Measurements from ENCODE around the gene ZMYND19.
"Not testable (repeated sequence)": the region's sequence is repeated elsewhere in the genome, so short reads cannot be mapped to it uniquely, and the experiment has no call there.

ZMYND19 gene

DNA sequence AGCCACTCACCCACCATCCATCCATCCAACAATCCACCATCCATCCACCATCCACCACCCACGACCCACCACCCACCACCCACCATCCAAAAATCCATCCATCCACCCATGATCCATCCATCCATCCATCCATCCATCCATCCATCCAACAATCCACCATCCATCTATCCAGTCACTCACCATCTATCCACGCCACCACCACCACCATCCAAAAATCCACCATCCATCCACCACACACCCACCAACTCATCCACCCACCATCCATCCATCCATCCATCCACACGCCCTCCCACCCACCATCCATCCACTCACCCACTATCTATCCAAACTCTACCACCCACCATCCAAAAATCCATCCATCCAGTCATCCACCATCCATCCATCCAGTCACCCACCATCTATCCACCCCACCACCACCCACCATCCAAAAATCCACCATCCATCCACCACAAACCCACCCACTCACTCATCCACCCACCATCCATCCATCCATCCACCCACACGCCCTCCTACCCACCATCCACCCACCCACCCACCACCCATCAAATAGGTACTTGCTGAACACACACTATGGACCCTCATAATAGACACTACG, 20.6 kb downstream of the ZMYND19 start:
- no peak for DNase-seq
- Histone ChIP-seq H2BK12ac (ENCODE audit: low read length in 2 of 2) (no peak overlapping the region), H2BK5ac (ENCODE audit: low read depth, low read length, poor library complexity, severe bottlenecking) (no peak overlapping the region), H4K8ac (ENCODE audit: low read length) (no peak overlapping the region), H3K4me3 (ENCODE audit: insufficient read depth in 1 of 2, low read depth in 1 of 2, low read length in 2 of 2) (no peak overlapping the region), H3K9ac (ENCODE audit: low read length) (no peak overlapping the region), H3K14ac (ENCODE audit: low read length in 2 of 2) (no peak overlapping the region), H3K4me1 (ENCODE audit: control insufficient read depth, insufficient read depth, low read depth, low read length) (peaks cover 2% of the 10 kb centered on the region), H3K4me2 (ENCODE audit: low read length, poor library complexity, severe bottlenecking) (no peak overlapping the region), H3K27ac (ENCODE audit: low read length, poor library complexity, severe bottlenecking) (no peak overlapping the region), H3K27me3 (ENCODE audit: control insufficient read depth in 1 of 2, insufficient read depth in 1 of 2, low read length in 2 of 2) (no peaks in the 10 kb centered on the region), H3K9me3 (ENCODE audit: control insufficient read depth, low read length) (no peaks in the 10 kb centered on the region), H2BK120ac (ENCODE audit: low read depth, low read length) (no peak overlapping the region), H3K23ac (ENCODE audit: low read length in 2 of 2) (no peak overlapping the region), H2AK5ac (ENCODE audit: low read length, severe bottlenecking) (no peak overlapping the region), H3K79me1 (replicated peaks; ENCODE audit: low read length, poor library complexity, severe bottlenecking) (peaks cover 39% of the 10 kb centered on the region), H4K91ac (ENCODE audit: low read length) (no peak overlapping the region), H2BK15ac (ENCODE audit: low read depth, poor library complexity, severe bottlenecking) (no peak overlapping the region), H3K36me3 (ENCODE audit: control insufficient read depth in 1 of 2, insufficient read depth in 2 of 2, low read depth in 1 of 2, low read length in 2 of 2) (peaks cover 43 to 51% of the 10 kb centered on the region in 2 experiments), H3K18ac (ENCODE audit: low read depth in 1 of 2, low read length in 2 of 2) (no peak overlapping the region), H2AFZ (ENCODE audit: low read depth, low read length) (no peak overlapping the region), H3K4ac (ENCODE audit: low read depth in 1 of 2, low read length in 2 of 2) (no peak overlapping the region)
- 97% methylated on average over 5 of the region's 5 CpGs for WGBS

DNA sequence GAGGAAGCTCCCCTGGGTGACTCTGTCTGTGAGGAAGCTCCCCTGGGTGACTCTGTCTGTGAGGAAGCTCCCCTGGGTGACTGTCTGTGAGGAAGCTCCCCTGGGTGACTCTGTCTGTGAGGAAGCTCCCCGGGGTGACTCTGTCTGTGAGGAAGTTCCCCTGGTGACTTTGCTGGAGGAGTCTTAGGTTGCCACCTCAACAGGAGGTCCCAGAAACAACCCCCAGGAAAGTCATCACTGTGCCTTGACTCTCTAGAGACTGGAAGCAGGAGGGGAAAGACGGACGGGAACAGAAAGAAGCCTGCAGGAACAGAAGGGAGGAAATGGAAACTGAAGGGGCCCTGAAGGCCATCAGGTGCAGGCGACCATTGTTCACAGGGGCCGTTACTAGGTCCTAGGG, 21.9 kb downstream of the ZMYND19 start:
- not testable (repeated sequence) for H3K4me3 ChIP-seq (ENCODE audit: insufficient read depth in 1 of 2, low read depth in 1 of 2, low read length in 2 of 2); H3K4me1 ChIP-seq (ENCODE audit: control insufficient read depth, insufficient read depth, low read depth, low read length); H2BK120ac ChIP-seq (ENCODE audit: low read depth, low read length); H4K91ac ChIP-seq (ENCODE audit: low read length); H3K18ac ChIP-seq (ENCODE audit: low read depth in 1 of 2, low read length in 2 of 2); H2AFZ ChIP-seq (ENCODE audit: low read depth, low read length); H3K14ac ChIP-seq (ENCODE audit: low read length in 2 of 2); H2BK12ac ChIP-seq (ENCODE audit: low read length in 2 of 2); H3K4ac ChIP-seq (ENCODE audit: low read depth in 1 of 2, low read length in 2 of 2); H3K9ac ChIP-seq (ENCODE audit: low read length); H3K27me3 ChIP-seq (ENCODE audit: control insufficient read depth in 1 of 2, insufficient read depth in 1 of 2, low read length in 2 of 2); H3K4me2 ChIP-seq (ENCODE audit: low read length, poor library complexity, severe bottlenecking); H3K23ac ChIP-seq (ENCODE audit: low read length in 2 of 2); H2BK15ac ChIP-seq (ENCODE audit: low read depth, poor library complexity, severe bottlenecking); DNase-seq; H4K8ac ChIP-seq (ENCODE audit: low read length); H3K27ac ChIP-seq (ENCODE audit: low read length, poor library complexity, severe bottlenecking); H2BK5ac ChIP-seq (ENCODE audit: low read depth, low read length, poor library complexity, severe bottlenecking); H3K9me3 ChIP-seq (ENCODE audit: control insufficient read depth, low read length); H2AK5ac ChIP-seq (ENCODE audit: low read length, severe bottlenecking)
- Histone ChIP-seq H3K36me3 (ENCODE audit: control insufficient read depth in 1 of 2, insufficient read depth in 2 of 2, low read depth in 1 of 2, low read length in 2 of 2) (peaks cover 45 to 54% of the 10 kb centered on the region in 2 experiments), H3K79me1 (replicated peaks; ENCODE audit: low read length, poor library complexity, severe bottlenecking) (peaks cover 35% of the 10 kb centered on the region)
- 91% methylated on average over 5 of the region's 5 CpGs for WGBS

DNA sequence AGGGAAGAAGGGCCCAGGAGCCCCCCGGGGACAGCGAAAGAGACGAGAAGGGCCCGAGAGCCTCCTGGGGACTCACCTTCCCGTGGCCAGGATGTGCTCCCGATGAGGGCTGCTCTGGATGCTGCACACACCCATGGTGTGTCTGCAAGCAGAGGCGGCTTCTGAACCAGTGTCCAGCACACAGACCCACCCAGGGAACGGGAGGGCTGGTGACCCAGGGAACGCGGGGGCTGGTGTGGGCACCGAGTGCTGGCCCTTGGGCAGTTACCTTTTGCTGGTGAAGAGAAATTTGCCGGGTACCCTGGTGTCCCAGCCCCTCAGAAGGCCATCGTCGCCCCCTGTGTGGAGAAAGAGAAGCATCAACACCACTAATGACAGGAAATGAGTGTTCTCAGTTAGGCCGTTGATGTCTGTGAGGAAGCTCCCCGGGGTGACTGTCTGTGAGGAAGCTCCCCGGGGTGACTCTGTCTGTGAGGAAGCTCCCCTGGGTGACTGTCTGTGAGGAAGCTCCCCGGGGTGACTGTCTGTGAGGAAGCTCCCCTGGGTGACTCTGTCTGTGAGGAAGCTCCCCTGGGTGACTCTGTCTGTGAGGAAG, 25.4 kb downstream of the ZMYND19 start:
- no peak overlapping the region for H2BK12ac ChIP-seq (ENCODE audit: low read length in 2 of 2)
- no peak overlapping the region for H3K27ac ChIP-seq (ENCODE audit: low read length, poor library complexity, severe bottlenecking)
- H3K18ac ChIP-seq (ENCODE audit: low read depth in 1 of 2, low read length in 2 of 2): no peak overlapping the region
- H2BK5ac ChIP-seq (ENCODE audit: low read depth, low read length, poor library complexity, severe bottlenecking): no peak overlapping the region
- no peaks in the 10 kb centered on the region for H3K9me3 ChIP-seq (ENCODE audit: control insufficient read depth, low read length)
- H2AFZ ChIP-seq (ENCODE audit: low read depth, low read length): no peak overlapping the region
- WGBS: 93% methylated on average over 18 of the region's 18 CpGs
- H3K4me1 ChIP-seq (ENCODE audit: control insufficient read depth, insufficient read depth, low read depth, low read length): peaks cover 2% of the 10 kb centered on the region
- no peak overlapping the region for H3K14ac ChIP-seq (ENCODE audit: low read length in 2 of 2)
- peaks cover 22% of the 10 kb centered on the region for H3K79me1 ChIP-seq (replicated peaks; ENCODE audit: low read length, poor library complexity, severe bottlenecking)
- H3K36me3 ChIP-seq (ENCODE audit: control insufficient read depth in 1 of 2, insufficient read depth in 2 of 2, low read depth in 1 of 2, low read length in 2 of 2): peaks cover 46 to 48% of the 10 kb centered on the region in 2 experiments
- H4K91ac ChIP-seq (ENCODE audit: low read length): no peak overlapping the region
- no peak overlapping the region for H4K8ac ChIP-seq (ENCODE audit: low read length)
- H3K4me2 ChIP-seq (ENCODE audit: low read length, poor library complexity, severe bottlenecking): no peak overlapping the region
- H3K27me3 ChIP-seq (ENCODE audit: control insufficient read depth in 1 of 2, insufficient read depth in 1 of 2, low read length in 2 of 2): no peaks in the 10 kb centered on the region
- H2BK120ac ChIP-seq (ENCODE audit: low read depth, low read length): no peak overlapping the region
- H3K4ac ChIP-seq (ENCODE audit: low read depth in 1 of 2, low read length in 2 of 2): no peak overlapping the region
- no peak overlapping the region for H2BK15ac ChIP-seq (ENCODE audit: low read depth, poor library complexity, severe bottlenecking)
- no peak overlapping the region for H3K4me3 ChIP-seq (ENCODE audit: insufficient read depth in 1 of 2, low read depth in 1 of 2, low read length in 2 of 2)
- no peak overlapping the region for H2AK5ac ChIP-seq (ENCODE audit: low read length, severe bottlenecking)
- no peak overlapping the region for H3K9ac ChIP-seq (ENCODE audit: low read length)
- H3K23ac ChIP-seq (ENCODE audit: low read length in 2 of 2): no peak overlapping the region
- no peak for DNase-seq

DNA sequence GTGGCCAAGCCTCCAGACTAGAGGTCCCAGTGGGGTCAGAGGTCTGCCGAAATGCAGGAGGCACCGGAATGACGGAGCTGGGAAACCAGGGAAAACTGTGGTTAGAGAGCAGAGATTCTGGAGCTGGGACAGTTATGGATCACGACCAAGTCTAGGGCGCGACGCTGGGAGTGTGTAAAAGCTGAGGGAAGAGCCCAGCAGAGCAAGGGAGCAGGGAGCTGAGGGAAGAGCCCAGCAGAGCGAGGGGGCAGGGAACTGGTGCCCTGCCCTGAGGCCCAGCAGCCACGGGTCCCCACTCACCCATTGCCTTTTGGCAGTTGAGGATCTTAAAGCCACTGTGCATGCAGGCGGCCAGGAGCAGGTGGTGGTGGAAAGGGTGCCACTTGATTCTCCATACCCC, 26.2 kb downstream of the ZMYND19 start:
- Histone ChIP-seq H2BK15ac (ENCODE audit: low read depth, poor library complexity, severe bottlenecking) (no peak overlapping the region), H3K9me3 (ENCODE audit: control insufficient read depth, low read length) (no peaks in the 10 kb centered on the region), H3K18ac (ENCODE audit: low read depth in 1 of 2, low read length in 2 of 2) (no peak overlapping the region), H3K4me3 (ENCODE audit: insufficient read depth in 1 of 2, low read depth in 1 of 2, low read length in 2 of 2) (no peak overlapping the region), H3K4me1 (ENCODE audit: control insufficient read depth, insufficient read depth, low read depth, low read length) (peaks cover 2% of the 10 kb centered on the region), H4K91ac (ENCODE audit: low read length) (no peak overlapping the region), H2BK120ac (ENCODE audit: low read depth, low read length) (no peak overlapping the region), H2BK5ac (ENCODE audit: low read depth, low read length, poor library complexity, severe bottlenecking) (no peak overlapping the region), H2BK12ac (ENCODE audit: low read length in 2 of 2) (no peak overlapping the region), H4K8ac (ENCODE audit: low read length) (no peak overlapping the region), H3K27me3 (ENCODE audit: control insufficient read depth in 1 of 2, insufficient read depth in 1 of 2, low read length in 2 of 2) (no peaks in the 10 kb centered on the region), H3K36me3 (ENCODE audit: control insufficient read depth in 1 of 2, insufficient read depth in 2 of 2, low read depth in 1 of 2, low read length in 2 of 2) (peaks cover 41 to 48% of the 10 kb centered on the region in 2 experiments), H3K79me1 (replicated peaks; ENCODE audit: low read length, poor library complexity, severe bottlenecking) (peaks cover 17% of the 10 kb centered on the region), H3K23ac (ENCODE audit: low read length in 2 of 2) (no peak overlapping the region), H2AK5ac (ENCODE audit: low read length, severe bottlenecking) (no peak overlapping the region), H3K4ac (ENCODE audit: low read depth in 1 of 2, low read length in 2 of 2) (no peak overlapping the region), H2AFZ (ENCODE audit: low read depth, low read length) (no peak overlapping the region), H3K14ac (ENCODE audit: low read length in 2 of 2) (no peak overlapping the region), H3K27ac (ENCODE audit: low read length, poor library complexity, severe bottlenecking) (no peak overlapping the region), H3K4me2 (ENCODE audit: low read length, poor library complexity, severe bottlenecking) (no peak overlapping the region), H3K9ac (ENCODE audit: low read length) (no peak overlapping the region)
- DNase-seq: no peak
- WGBS: 96% methylated on average over 10 of the region's 10 CpGs
